ENCODE measurements around the gene PTPN23. TPM values are rescaled to one million over a fixed set of nuclear protein-coding genes. Genes with fewer than 3 reads are reported as not detected.

Gene PTPN23
- total and polyA plus RNA-seq, 9 of the 15 experiments (the other 6 are each of a cell fraction or from before 2014, with no cell fraction given) = 0.41 to 58.7 (median 7.2) TPM

DNA sequence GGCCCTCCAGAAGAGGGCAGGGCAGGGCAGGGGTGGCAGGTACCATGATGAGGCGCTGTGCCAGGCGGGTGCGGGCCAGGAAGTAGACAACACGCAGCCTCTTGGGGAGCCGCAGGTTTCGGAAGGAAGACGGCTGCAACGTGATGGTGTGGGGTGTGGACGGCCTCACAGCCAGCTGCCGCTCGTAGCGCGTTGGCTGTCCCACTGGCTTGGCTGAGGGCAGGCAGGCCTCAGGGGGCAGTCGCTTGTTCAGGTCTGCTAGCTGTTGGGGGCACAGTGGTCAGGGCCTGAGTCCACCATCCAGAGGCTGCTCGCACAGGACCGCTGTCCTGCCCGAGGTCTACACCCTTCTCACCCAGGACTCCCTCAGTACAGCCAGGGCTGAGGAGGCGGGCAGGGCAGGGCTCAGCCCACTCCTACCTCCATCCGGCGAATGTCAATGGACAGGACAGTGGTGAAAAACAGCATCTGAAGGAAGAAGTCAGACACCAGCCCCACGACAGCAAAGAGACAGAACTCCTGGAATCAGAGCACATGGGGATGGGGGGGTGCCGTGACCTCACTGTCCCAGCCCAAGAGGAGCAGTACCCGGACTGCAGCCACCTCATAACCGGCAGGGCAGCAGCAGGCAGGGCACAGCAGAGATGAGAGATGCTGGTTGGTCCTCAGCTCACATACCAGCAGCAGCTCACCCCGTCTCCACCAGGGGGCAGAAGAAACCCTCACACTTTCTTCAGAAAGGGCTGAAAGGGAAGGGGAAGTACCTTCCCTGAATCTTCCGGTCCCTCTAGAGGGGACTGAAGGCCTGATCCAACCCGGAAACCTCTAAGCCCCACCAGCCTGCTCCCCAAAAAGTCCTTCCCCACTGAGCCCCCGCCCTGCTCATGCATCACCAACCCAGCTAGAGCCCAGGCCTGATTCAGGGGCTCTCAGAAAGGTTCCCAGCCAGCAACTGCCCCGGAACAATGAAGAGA, 40.0 kb downstream of the PTPN23 start (continued):
- TF ChIP-seq SMAD3 (CRISPR knock-in tag; conservative IDR thresholded peaks at IDR 0.05) (no peak), THRAP3 (IDR thresholded peaks at IDR 0.05; ENCODE audit: borderline replicate concordance) (no peak), SLC30A9 (CRISPR knock-in tag; IDR thresholded peaks at IDR 0.05) (no peak), LCOR (CRISPR knock-in tag; IDR thresholded peaks at IDR 0.05) (peak; percentile 59), SRSF1 (IDR thresholded peaks at IDR 0.05; ENCODE audit: low read depth, low read length) (no peak), HMG20B (CRISPR knock-in tag; IDR thresholded peaks at IDR 0.05) (no peak), ZNF239 (CRISPR knock-in tag; IDR thresholded peaks at IDR 0.05) (no peak), CREB1 (IDR thresholded peaks at IDR 0.05) (no peak), CREB1 (CRISPR knock-in tag; IDR thresholded peaks at IDR 0.05) (no peak), TFAM (CRISPR knock-in tag; conservative IDR thresholded peaks at IDR 0.05) (no peak), ZFP36 (IDR thresholded peaks at IDR 0.05; ENCODE audit: low read depth, low read length, partially characterized antibody) (peak; percentile 14), ZNF408 (CRISPR knock-in tag; IDR thresholded peaks at IDR 0.05; ENCODE audit: low read depth) (no peak), ILK (tag; IDR thresholded peaks at IDR 0.05; ENCODE audit: borderline replicate concordance, low read depth) (no peak), UBTF (IDR thresholded peaks at IDR 0.05; ENCODE audit: borderline replicate concordance in 1 of 2, low read depth in 2 of 2, low read length in 2 of 2) (peak in 1 of 2 experiments; percentile 65; a peak in 1 of 4 replicates)
- TF ChIP-seq, protein P1, sequence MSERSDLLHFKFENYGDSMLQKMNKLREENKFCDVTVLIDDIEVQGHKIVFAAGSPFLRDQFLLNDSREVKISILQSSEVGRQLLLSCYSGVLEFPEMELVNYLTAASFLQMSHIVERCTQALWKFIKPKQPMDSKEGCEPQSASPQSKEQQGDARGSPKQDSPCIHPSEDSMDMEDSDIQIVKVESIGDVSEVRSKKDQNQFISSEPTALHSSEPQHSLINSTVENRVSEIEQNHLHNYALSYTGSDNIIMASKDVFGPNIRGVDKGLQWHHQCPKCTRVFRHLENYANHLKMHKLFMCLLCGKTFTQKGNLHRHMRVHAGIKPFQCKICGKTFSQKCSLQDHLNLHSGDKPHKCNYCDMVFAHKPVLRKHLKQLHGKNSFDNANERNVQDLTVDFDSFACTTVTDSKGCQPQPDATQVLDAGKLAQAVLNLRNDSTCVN (CRISPR knock-in tag; IDR thresholded peaks at IDR 0.05) = no peak
